ENCODE results near the gene PSMD10.

PSMD10 gene

GRCh38 chrX:108087792-108088191 lies 3.5 kb downstream of the PSMD10 start:
- DNase-seq = no peak

DNA sequence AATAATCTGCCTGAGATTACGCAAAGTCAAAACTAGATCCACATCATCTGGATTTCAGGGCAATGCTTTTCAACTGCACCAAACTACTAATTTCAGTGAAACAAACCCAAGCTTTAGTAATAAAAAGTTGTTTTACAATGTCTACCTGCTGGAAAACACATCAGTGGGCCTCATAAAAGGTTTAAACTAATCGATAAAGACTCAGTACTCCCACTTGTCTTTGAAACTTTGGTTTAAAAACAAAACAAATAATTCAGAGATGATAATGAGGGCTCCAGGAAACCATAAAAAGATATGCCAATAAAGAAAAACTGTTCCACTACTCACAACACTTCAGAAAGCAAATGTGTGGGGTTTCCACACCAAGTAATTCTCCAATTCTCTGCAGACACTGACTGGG lies 10.2 kb downstream of the PSMD10 start:
- DNase-seq = no peak

DNA sequence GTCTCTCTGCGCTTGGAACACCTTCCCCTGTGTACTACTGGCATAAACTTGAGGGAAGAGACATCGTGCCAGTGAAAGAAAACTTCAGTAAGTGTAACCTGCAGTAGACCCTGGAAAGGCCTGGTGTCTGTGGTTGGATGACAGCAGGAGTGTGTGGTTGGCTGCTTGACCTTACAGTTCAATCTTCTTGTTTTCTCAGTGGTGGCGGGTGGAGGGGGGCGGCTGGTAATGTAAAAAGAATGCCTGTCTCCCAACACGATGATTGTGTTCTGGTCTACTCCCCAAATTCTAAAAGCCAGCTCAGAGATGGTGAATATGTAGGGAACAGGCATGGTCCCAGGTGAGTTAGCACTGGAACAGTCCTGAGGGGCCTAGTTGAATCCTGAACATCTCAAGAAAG lies 18.6 kb downstream of the PSMD10 start:
- DNase-seq = no peak

DNA sequence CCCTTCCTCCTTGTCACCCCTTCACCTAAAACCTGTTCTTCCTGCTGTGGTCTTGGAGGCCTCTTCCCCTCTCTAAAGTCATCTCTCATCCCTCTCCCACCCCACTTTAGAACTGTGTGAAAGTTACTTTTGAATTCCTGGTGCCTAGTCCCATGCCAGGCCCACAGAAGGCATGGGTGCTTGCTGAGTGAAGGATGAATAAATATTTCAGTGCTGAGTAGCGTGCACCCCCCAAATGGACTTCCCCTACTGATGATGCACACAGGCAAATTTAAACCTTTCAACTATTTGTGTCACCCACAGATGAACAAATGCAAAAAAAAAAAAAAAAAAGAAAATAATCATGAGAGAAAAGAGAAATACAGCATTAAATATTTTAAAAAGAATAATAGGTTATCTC lies 19.8 kb downstream of the PSMD10 start:
- no peak for DNase-seq

GRCh38 chrX:108070891-108071290 lies 20.5 kb downstream of the PSMD10 start:
- no peak for DNase-seq

DNA sequence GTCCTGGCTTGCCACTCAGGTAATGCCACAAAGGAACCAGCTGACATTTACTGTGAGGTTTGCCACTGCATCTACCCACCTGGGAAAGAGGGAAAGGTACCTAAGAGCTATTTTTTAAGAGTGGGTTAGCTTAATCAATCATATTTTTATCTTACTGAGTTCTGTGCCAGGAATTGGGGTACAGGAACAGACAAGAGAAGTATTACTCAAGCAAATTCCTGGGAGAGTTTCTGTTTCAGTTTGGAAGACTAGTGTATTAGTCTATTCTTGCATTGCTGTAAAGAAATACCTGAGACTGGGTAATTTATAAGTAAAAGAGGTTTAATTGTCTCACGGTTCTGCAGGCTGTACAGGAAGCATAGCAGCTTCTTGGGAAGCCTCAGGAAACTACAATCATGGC lies 23.2 kb downstream of the PSMD10 start:
- no peak for DNase-seq

DNA sequence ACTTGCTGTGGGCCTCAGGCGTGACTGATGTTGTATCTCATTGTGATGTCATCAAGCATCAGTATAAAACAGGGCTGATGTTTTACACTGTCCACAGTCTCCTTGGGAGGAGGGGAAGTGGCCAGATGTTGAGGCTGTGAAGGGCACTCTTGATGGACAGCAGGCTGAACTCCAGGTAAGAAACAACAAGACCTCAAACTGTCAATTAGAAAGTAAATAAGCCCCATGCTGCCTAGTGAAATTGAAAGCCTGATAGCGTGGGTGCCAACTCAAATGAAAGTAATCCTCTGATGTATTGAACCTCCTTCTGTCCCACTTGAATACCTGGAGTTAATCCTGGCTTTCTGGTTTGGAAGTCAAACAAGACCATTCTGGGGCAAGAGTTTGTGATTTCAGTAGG lies 26.7 kb downstream of the PSMD10 start:
- no peak for DNase-seq

GRCh38 chrX:108064001-108064400 lies 27.3 kb downstream of the PSMD10 start:
- DNase-seq = no peak

GRCh38 chrX:108059801-108060200 lies 31.5 kb downstream of the PSMD10 start:
- DNase-seq = no peak

DNA sequence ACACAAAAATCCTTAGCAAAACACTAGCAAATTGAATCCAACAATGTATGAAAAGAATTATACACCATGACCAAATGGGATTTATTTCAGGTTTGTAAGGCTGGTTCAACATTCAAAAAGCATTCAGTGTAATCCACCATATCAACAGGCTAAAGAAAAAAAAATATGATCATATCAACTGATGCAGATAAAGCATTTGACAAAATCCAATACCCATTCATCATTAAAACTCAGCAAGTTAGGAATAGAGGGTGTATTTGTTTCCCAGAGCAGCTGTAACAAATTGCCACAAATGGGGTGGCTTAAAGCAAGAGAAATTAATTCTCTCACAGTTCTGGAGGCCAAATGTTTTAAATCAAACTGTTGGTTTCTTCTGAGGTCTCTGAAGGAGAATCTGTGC lies 35.8 kb downstream of the PSMD10 start:
- DNase-seq = no peak

GRCh38 chrX:108053218-108053617 lies 38.1 kb downstream of the PSMD10 start:
- DNase-seq = no peak

DNA sequence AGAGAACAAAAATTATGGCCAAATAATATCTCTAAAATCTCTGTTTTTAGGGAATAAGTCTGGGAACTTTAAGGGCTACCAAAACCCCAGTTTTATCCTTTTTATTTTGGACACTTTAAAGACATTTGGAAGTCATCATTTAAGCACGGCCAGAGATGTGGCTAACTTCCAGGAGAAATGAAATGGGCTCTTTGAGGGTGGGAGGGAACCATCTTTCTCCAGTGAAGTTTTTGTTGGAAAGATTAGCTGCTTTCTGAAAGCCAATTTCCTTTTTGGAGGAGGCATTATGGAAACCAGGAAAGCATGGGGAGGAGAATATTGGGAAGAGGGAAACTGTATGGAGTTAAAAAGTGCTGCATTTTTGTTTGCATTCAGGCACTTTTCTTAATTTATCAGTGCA lies 41.7 kb downstream of the PSMD10 start:
- DNase-seq = no peak

GRCh38 chrX:108044554-108045256 lies 46.6 kb downstream of the PSMD10 start, which contains the start of gene VSIG1:
TSS of gene VSIG1 (plus strand) at chrX:108045065. CDS start at chrX:108045131, 66 bp downstream.
- no peak for DNase-seq

DNA sequence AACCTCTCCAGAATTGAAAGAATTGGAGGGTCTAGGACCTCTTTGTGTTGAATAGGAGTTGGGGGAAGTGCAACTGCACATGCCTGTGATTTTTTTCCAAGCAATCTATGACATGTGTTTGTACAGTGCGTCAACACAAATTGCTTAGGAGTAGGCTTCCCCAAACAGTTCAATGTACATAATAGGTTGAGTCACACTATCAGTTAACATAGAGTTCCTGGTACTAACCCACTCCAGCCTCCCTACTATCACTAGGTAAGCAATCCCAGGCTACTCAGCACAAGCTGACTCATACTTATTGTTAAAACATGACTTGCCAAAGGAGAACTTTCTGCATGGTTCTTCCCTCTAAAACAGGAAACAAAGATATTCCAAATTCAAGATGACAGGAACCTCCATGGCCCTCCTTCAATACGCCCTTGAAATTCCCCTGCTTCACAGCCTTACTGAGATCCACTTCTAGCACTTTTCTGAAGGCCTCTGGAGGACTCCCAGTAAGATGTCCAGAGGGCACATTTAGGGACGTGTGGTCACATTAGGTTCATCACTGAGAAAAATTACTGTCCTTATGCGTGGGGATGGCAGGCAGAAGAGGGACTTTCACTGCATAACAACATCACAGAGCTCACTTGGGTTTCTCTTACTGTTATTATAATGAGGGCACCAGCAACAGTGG lies 54.9 kb downstream of the PSMD10 start:
- no peak for DNase-seq

DNA sequence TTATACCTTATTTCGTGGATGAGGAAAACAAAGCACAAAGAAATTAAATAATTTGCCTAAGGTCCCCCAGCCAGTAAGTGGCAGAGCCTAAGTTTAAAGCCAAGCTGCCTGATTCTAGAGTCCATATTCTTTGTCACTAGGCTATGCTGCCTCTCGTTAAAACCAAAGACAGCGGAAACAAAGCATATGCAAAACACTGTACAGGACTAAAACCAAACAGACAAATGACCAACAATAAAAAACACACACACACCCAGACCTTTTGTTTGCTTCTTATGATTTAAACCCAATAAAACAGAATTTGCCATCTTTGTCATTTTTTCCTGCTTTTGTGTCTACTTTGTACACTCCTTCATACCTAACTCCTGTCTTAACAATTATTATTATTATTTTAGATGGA lies 56.6 kb downstream of the PSMD10 start:
- DNase-seq = no peak

Measured in right kidney (tissue), 1 donor.